H9 (cell line): Measurements from ENCODE around the gene BEX5. TPM values are rescaled to one million over a fixed set of nuclear protein-coding genes. Genes with fewer than 3 reads are reported as not detected.

Experiments
- DNase-seq: peaks from one replicate; pipeline ENCODE4 v3.0.0-alpha.2; 2017
- H2AFZ ChIP-seq: one replicate; pipeline ENCODE4 v1.6.1; 2013; ENCODE audit warnings: mild to moderate bottlenecking, low read length, control low read depth, moderate library complexity
- H2AK5ac ChIP-seq: 2 replicates; pipeline ENCODE4 v1.6.1; 2013; ENCODE audit warnings: low read length, control low read depth, mixed read lengths; ENCODE audit not compliant: insufficient read length
- H2BK120ac ChIP-seq: one replicate; pipeline ENCODE4 v1.6.1; 2013; ENCODE audit warnings: low read depth, mild to moderate bottlenecking, low read length, control low read depth, inconsistent platforms; ENCODE audit not compliant: poor library complexity, severe bottlenecking
- H2BK12ac ChIP-seq: 2 replicates; pipeline ENCODE4 v1.6.1; 2013; ENCODE audit warnings: low read length, control low read depth, mixed read lengths, low read depth; ENCODE audit not compliant: insufficient read length
- H2BK15ac ChIP-seq: 2 replicates; pipeline ENCODE4 v1.6.1; 2013; ENCODE audit warnings: low read depth, low read length, control low read depth
- H2BK20ac ChIP-seq: one replicate; pipeline ENCODE4 v1.6.1; 2013; ENCODE audit warnings: low read depth, mild to moderate bottlenecking, low read length, control low read depth, inconsistent platforms; ENCODE audit not compliant: poor library complexity, severe bottlenecking
- H2BK5ac ChIP-seq: 2 replicates; pipeline ENCODE4 v1.6.1; 2013; ENCODE audit warnings: low read length, control low read depth, mixed read lengths; ENCODE audit not compliant: insufficient read length
- H3K14ac ChIP-seq: 2 replicates; pipeline ENCODE4 v1.6.1; 2013; ENCODE audit warnings: low read length, control low read depth; ENCODE audit not compliant: insufficient read depth
- H3K18ac ChIP-seq: 2 replicates; pipeline ENCODE4 v1.6.1; 2013; ENCODE audit warnings: low read depth, mild to moderate bottlenecking, mixed read lengths, low read length, control low read depth; ENCODE audit not compliant: insufficient read length
- H3K23ac ChIP-seq: 2 replicates; pipeline ENCODE4 v1.6.1; 2013; ENCODE audit warnings: low read length, control low read depth, mixed read lengths, low read depth; ENCODE audit not compliant: insufficient read length
- H3K23me2 ChIP-seq: 2 replicates; pipeline ENCODE4 v1.6.1; 2013; ENCODE audit warnings: low read depth, mild to moderate bottlenecking, mixed read lengths, low read length, control low read depth; ENCODE audit not compliant: insufficient read length, poor library complexity, severe bottlenecking
- H3K27ac ChIP-seq: 2 replicates; pipeline ENCODE4 v1.5.1; 2013; ENCODE audit warnings: low read length, control low read depth, mixed read lengths, low read depth; ENCODE audit not compliant: insufficient read length
- H3K27me3 ChIP-seq: 2 replicates; pipeline ENCODE4 v1.6.1; 2013; ENCODE audit warnings: low read length, control low read depth, inconsistent platforms; ENCODE audit not compliant: insufficient read depth
- H3K4ac ChIP-seq: 2 replicates; pipeline ENCODE4 v1.6.1; 2013; ENCODE audit warnings: low read depth, mild to moderate bottlenecking, control low read depth, inconsistent platforms, low read length, moderate library complexity
- H3K4me1 ChIP-seq: 2 replicates; pipeline ENCODE4 v1.6.1; 2013; ENCODE audit warnings: low read length, control low read depth, inconsistent platforms; ENCODE audit not compliant: insufficient read depth
- H3K4me2 ChIP-seq: 2 replicates; pipeline ENCODE4 v1.6.1; 2013; ENCODE audit warnings: low read length, control low read depth, mixed read lengths; ENCODE audit not compliant: insufficient read length, insufficient read depth
- H3K56ac ChIP-seq: 2 replicates; pipeline ENCODE4 v1.6.1; 2013; ENCODE audit warnings: low read depth, mild to moderate bottlenecking, mixed read lengths, low read length, control low read depth; ENCODE audit not compliant: insufficient read length
- H3K79me1 ChIP-seq: 2 replicates; pipeline ENCODE4 v1.6.1; 2013; ENCODE audit warnings: low read depth, mild to moderate bottlenecking, moderate library complexity, low read length, control low read depth, inconsistent platforms; ENCODE audit not compliant: insufficient read depth, poor library complexity, severe bottlenecking
- H3K79me2 ChIP-seq: 2 replicates; pipeline ENCODE4 v1.6.1; 2013; ENCODE audit warnings: low read length, control low read depth, inconsistent platforms; ENCODE audit not compliant: insufficient read depth
- H3K9ac ChIP-seq: 2 replicates; pipeline ENCODE4 v1.6.1; 2013; ENCODE audit warnings: low read length, control low read depth, mixed read lengths; ENCODE audit not compliant: insufficient read length; ENCODE audit errors: extremely low read depth
- H3K9me3 ChIP-seq: one replicate; pipeline ENCODE4 v1.6.1; 2013; ENCODE audit warnings: low read depth, low read length, inconsistent platforms; ENCODE audit not compliant: control insufficient read depth
- H3T11ph ChIP-seq: one replicate; pipeline ENCODE4 v1.6.1; 2013; ENCODE audit warnings: mild to moderate bottlenecking, low read length, control low read depth, inconsistent platforms
- H4K20me1 ChIP-seq: one replicate; pipeline ENCODE4 v1.6.1; 2013; ENCODE audit not compliant: control insufficient read depth, insufficient read length, insufficient read depth
- H4K5ac ChIP-seq: 2 replicates; pipeline ENCODE4 v1.6.1; 2013; ENCODE audit warnings: low read depth, mild to moderate bottlenecking, mixed read lengths, low read length, control low read depth; ENCODE audit not compliant: insufficient read length
- H4K8ac ChIP-seq: replicated peaks from 2 replicates; pipeline ENCODE4 v1.6.1; 2013; ENCODE audit warnings: low read length, control low read depth, mixed read lengths, low read depth; ENCODE audit not compliant: insufficient read length
- H4K91ac ChIP-seq: 2 replicates; pipeline ENCODE4 v1.6.1; 2013; ENCODE audit warnings: low read depth, mild to moderate bottlenecking, moderate library complexity, mixed read lengths, low read length, control low read depth; ENCODE audit not compliant: insufficient read length
- H3K27ac Mint-ChIP-seq, 3 experiments: 2 replicates in 2 of 3; 3 replicates in 1 of 3; pipeline ENCODE4 v1.8.0; 2020 to 2021; ENCODE audit warnings: mixed read lengths in 3 of 3, mild to moderate bottlenecking in 1 of 3, moderate library complexity in 1 of 3
- H3K27me3 Mint-ChIP-seq: 2 replicates; pipeline ENCODE4 v1.8.0; 2021; ENCODE audit warnings: low read depth, mild to moderate bottlenecking, moderate library complexity, mixed read lengths
- H3K36me3 Mint-ChIP-seq, 3 experiments: 2 replicates in 2 of 3; 3 replicates in 1 of 3; pipeline ENCODE4 v1.8.0; 2020 to 2021; ENCODE audit warnings: low read depth in 3 of 3, mixed read lengths in 3 of 3; ENCODE audit not compliant: insufficient read depth in 1 of 3
- H3K4me1 Mint-ChIP-seq, 2 experiments: 2 replicates each; pipeline ENCODE4 v1.8.0; 2020; ENCODE audit warnings: mixed read lengths in 2 of 2
- H3K4me3 Mint-ChIP-seq, 2 experiments: 2 replicates in 1 of 2; 3 replicates in 1 of 2; pipeline ENCODE4 v1.8.0; 2020 to 2021; ENCODE audit warnings: mild to moderate bottlenecking in 2 of 2, mixed read lengths in 2 of 2, moderate library complexity in 1 of 2
- H3K9me3 Mint-ChIP-seq, 2 experiments: 2 replicates in 1 of 2; 3 replicates in 1 of 2; pipeline ENCODE4 v1.8.0; 2020; ENCODE audit warnings: mild to moderate bottlenecking in 2 of 2, mixed read lengths in 2 of 2, moderate library complexity in 1 of 2
- CTCF ChIP-seq: fragments of 200-600 bp; sonication (generic); conservative IDR thresholded peaks from 3 replicates; pipeline ENCODE4 v1.8.0; 2021; ENCODE audit warnings: antibody characterized with exemption, mild to moderate bottlenecking
- WGBS: extraction: QIAGEN DNeasy Blood & Tissue Kit; methylation state at CpG from one replicate; pipeline ENCODE4 v1.1.7; 2013; ENCODE audit warnings: missing lambda C conversion rate, low lambda C conversion rate, mixed read lengths; ENCODE audit not compliant: insufficient read length; ENCODE audit errors: extremely low coverage; 5-methylcytosine and 5-hydroxymethylcytosine counted together
- total RNA-seq: library from RNA; stranded (reverse); gene quantifications from 2 replicates; pipeline ENCODE4 v1.2.1, GENCODE V29; 2021

BEX5 gene
- total RNA-seq, 1 experiment from 2014 or later, result 7.7 TPM

GRCh38 chrX:102113367-102113766, 42.4 kb downstream of the BEX5 start:
- no peak overlapping the region for H3K27ac Mint-ChIP-seq

More at GRCh38 chrX:102113367-102113766, 42.4 kb downstream of the BEX5 start:
- Histone ChIP-seq H3K23me2 (no peaks in the 10 kb centered on the region), H3K56ac (no peak overlapping the region), H3K23ac (no peak overlapping the region), H3K27ac (no peak overlapping the region), H3K4me2 (no peak overlapping the region), H3K79me2 (no peaks in the 10 kb centered on the region; the same call in 1 of the 2 replicates), H3K4me1 (no peaks in the 10 kb centered on the region), H3K9ac (no peak overlapping the region), H2BK120ac (no peak overlapping the region), H2BK20ac (no peak overlapping the region), H3K4ac (no peak overlapping the region), H3K14ac (no peak overlapping the region), H3T11ph (no peak overlapping the region), H3K79me1 (no peaks in the 10 kb centered on the region), H2BK5ac (no peak overlapping the region), H3K27me3 (no peaks in the 10 kb centered on the region), H2AK5ac (no peak overlapping the region), H4K91ac (no peak overlapping the region), H4K8ac (no peak overlapping the region), H4K20me1 (no peaks in the 10 kb centered on the region), H4K5ac (no peak overlapping the region), H3K9me3 (peaks cover 36% of the 10 kb centered on the region), H2BK15ac (no peak overlapping the region), H3K18ac (no peak overlapping the region), H2BK12ac (no peak overlapping the region), H2AFZ (no peak overlapping the region)
- no peak for TF ChIP-seq CTCF
- no peaks in the 10 kb centered on the region for H3K4me1 Mint-ChIP-seq
- peaks cover 66 to 72% of the 10 kb centered on the region in 2 experiments for H3K9me3 Mint-ChIP-seq
- no peaks in the 10 kb centered on the region; the same call in 1 of the 2 replicates for H3K27me3 Mint-ChIP-seq
- no peak for DNase-seq
- WGBS, result no CpG with 5 or more reads among the region's 4 CpGs
- H3K36me3 Mint-ChIP-seq, result peaks cover 0 to 11% (median 4%) of the 10 kb centered on the region in 3 experiments; a peak in 4 of 7 replicates
- no peak overlapping the region for H3K4me3 Mint-ChIP-seq

Other genes with a start within 250 kb of the BEX5 start
- gene ZMAT1, start 223.9 kb downstream of the BEX5 start, total RNA-seq, result 2.1 and 2.5 TPM in 2 replicates
- gene TCEAL2, start 30.3 kb downstream of the BEX5 start, total RNA-seq, result 12.6 and 14.2 TPM in 2 replicates
- not detected in 2 replicates for gene TCEAL6, start 13.5 kb downstream of the BEX5 start, total RNA-seq
- not detected in 2 replicates for gene TCP11X1, start 59.3 kb upstream of the BEX5 start, total RNA-seq
- not detected in 2 replicates for gene NXF2, start 91.2 kb upstream of the BEX5 start, total RNA-seq